Adrenal gland (tissue), 12 donors: Measurements from ENCODE around the gene DNAI7. TPM values are rescaled to one million over a fixed set of nuclear protein-coding genes. Genes with fewer than 3 reads are reported as not detected.

Experiments
- DNase-seq, 7 donors: peaks; one replicate each; pipeline ENCODE4 v3.0.0-alpha.2; 2019 to 2020
- H3K27ac ChIP-seq, 5 donors: fragments of 200-600 bp; sonication (generic) in 4 of 5; 1 replicate in 3 of 5; 2 replicates in 2 of 5; pipeline versions ENCODE4 v1.5.1 to v1.8.0; 2016 to 2020; ENCODE audit warnings: mild to moderate bottlenecking in 1 of 5
- H3K27me3 ChIP-seq: fragments of 200-600 bp; 2 replicates; pipeline ENCODE4 v1.8.0; 2021
- H3K36me3 ChIP-seq, 2 donors: fragments of 200-600 bp; replicated peaks in 1 of 2; 1 replicate in 1 of 2; 2 replicates in 1 of 2; pipeline versions ENCODE4 v1.5.1 to v1.8.0; 2018 to 2022
- H3K4me1 ChIP-seq, 2 donors: fragments of 200-600 bp; replicated peaks in 1 of 2; 1 replicate in 1 of 2; 2 replicates in 1 of 2; pipeline versions ENCODE4 v1.5.1 to v1.8.0; 2018 to 2021
- H3K4me3 ChIP-seq, 4 donors: fragments of 200-600 bp; sonication (generic) in 3 of 4; one replicate each; pipeline ENCODE4 v1.5.1; 2016 to 2018
- H3K9me3 ChIP-seq, 3 donors: fragments of 200-600 bp; sonication (generic) in 1 of 3; replicated peaks in 1 of 3; 1 replicate in 2 of 3; 2 replicates in 1 of 3; pipeline versions ENCODE4 v1.5.1 to v1.8.0; 2016 to 2021
- POLR2A ChIP-seq, 2 donors: fragments of 450-650 bp; IDR thresholded peaks; one replicate each; pipeline ENCODE4 v1.6.1; 2017; ENCODE audit warnings: antibody characterized with exemption in 2 of 2, mild to moderate bottlenecking in 2 of 2, moderate library complexity in 1 of 2
- WGBS, 4 donors: extraction: QIAGEN DNeasy Blood & Tissue Kit in 2 of 4; methylation state at CpG; one replicate each; pipeline versions ENCODE4 v1.1.5 to v1.1.7; 2013 to 2017; 5-methylcytosine and 5-hydroxymethylcytosine counted together
- intact Hi-C, 2 donors: fragments of 100-400 bp; cut with DNase I; formaldehyde crosslinking; loops; one replicate each; pipeline versions ENCODE4 v1.14.1 to v1.15.0; 2022 to 2023
- polyA plus RNA-seq, 3 donors: library from polyadenylated mRNA; stranded (reverse); fragments of 200-250 nt in 2 of 3; fragments of 350-450 nt in 1 of 3; fragmentation: Illumina TruSeq in 1 of 3; extraction: RNeasy Lipid Tissue Mini Kit (QIAGEN cat#74804) in 1 of 3; gene quantifications; one replicate each; pipeline ENCODE4 v1.2.3, GENCODE V29; 2013 to 2014
- total RNA-seq, 9 donors: library from RNA; depleted of rRNA in 4 of 9; stranded (reverse); fragments of >200 nt in 4 of 9; fragments of 120-200 nt in 1 of 9; fragmentation: NEBNext Ultra II Directional in 1 of 9; extraction: Animal tissue kit (Norgen Biotek cat#: 25700) in 1 of 9; gene quantifications; one replicate each; pipeline versions ENCODE4 v1.1.0 to v1.2.4, GENCODE V29; 2013 to 2023
- TF ChIP-seq, protein P1 (sequence below), 6 experiments: fragments of 450-650 bp in 4 of 6; fragments of 200-600 bp in 2 of 6; sonication (generic) in 1 of 6; IDR thresholded peaks; 1 replicate in 5 of 6; 2 replicates in 1 of 6; pipeline versions ENCODE4 v1.5.1 to v1.8.0; 2016 to 2021; ENCODE audit warnings: antibody characterized with exemption in 6 of 6, mild to moderate bottlenecking in 2 of 6, moderate library complexity in 1 of 6
- donor health status: healthy with polysubstance abuse.
- donor health status: Bipolar disorder and iron deficiency.
- donor health status: DM: yes; HTN: yes; CAD: no.
- donor health status: DM: no; HTN: no; CAD: no.
- donor health status: DM: no; HTN: no; CAD: no.
- donor health status: DM: yes; HTN: yes; CAD: no.

Gene DNAI7
- total and polyA plus RNA-seq, 12 donors, result 0.29 to 2.3 (median 0.86) TPM

DNA sequence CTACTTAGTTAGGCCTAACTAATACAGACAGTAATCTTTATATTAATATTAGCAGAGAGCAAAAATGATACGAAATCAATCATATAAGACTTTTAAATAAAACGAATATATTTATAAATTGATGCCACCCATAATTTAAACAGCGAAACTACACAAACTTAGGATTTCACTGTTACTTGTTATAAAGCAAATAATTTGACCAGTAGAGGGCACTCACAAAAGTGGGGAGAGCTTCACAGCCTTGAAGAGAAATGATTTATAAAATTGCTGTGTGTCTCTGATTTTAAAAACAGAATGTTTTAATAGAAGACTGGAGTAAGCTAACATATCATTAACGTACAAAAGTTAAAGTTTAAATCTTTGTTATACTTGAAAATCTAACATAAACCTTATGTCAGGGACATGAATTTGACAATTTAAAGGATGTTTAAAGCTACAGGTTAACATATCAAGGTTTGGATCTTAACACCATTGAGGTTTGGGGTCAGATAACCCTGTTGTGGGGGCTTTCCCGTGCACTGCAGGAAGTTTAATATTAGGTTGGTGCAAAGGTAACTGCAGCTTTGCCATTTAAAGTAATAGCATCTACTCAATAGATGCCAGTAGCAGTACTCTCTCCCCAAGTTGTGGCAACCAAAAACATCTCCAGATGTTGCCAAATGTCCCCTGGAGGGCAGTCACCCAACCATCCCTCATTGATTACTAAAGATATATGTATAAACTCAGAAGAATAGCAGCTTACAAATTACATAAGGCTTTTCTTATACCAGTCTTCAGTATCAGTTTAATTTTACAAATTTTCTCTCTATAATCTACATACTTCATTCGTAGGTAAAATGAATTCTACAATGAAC lies 46.4 kb upstream of the DNAI7 start:
- TF ChIP-seq, protein P1, sequence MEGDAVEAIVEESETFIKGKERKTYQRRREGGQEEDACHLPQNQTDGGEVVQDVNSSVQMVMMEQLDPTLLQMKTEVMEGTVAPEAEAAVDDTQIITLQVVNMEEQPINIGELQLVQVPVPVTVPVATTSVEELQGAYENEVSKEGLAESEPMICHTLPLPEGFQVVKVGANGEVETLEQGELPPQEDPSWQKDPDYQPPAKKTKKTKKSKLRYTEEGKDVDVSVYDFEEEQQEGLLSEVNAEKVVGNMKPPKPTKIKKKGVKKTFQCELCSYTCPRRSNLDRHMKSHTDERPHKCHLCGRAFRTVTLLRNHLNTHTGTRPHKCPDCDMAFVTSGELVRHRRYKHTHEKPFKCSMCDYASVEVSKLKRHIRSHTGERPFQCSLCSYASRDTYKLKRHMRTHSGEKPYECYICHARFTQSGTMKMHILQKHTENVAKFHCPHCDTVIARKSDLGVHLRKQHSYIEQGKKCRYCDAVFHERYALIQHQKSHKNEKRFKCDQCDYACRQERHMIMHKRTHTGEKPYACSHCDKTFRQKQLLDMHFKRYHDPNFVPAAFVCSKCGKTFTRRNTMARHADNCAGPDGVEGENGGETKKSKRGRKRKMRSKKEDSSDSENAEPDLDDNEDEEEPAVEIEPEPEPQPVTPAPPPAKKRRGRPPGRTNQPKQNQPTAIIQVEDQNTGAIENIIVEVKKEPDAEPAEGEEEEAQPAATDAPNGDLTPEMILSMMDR (IDR thresholded peaks at IDR 0.05), result peak; percentile 51 to 74 (median 62)
- no peak for TF ChIP-seq POLR2A (IDR thresholded peaks at IDR 0.05)
- Histone ChIP-seq H3K27ac (no peak overlapping the region), H3K27me3 (no peaks in the 10 kb centered on the region), H3K4me3 (no peak overlapping the region), H3K9me3 (no peaks in the 10 kb centered on the region), H3K4me1 (peaks cover 1 to 3% of the 10 kb centered on the region in 2 donors), H3K36me3 (no peaks in the 10 kb centered on the region)
- peak in 1 of 7 donors; percentile 18 for DNase-seq
- 31 to 38% (median 36%) methylated on average over 6 of the region's 6 CpGs for WGBS, 4 donors
- intact Hi-C loops, result no loop called here

DNA sequence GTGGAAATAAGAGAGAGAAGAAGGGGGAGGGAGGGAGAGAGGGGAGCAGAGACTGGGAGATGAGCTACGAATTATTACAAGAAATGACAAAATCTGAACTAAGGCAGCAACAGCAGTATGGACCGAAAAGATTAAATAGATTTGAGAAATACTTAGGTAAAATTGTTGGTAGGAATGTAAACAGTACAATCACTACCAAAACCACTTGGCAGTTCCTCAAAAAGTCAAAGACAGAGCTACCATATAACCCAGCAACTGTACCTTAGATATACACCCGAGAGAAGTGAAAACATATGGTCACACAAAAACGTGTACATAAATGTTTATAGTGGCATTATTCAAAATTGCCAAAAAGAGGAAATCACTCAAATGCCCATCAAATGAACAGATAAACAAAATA lies 41.7 kb upstream of the DNAI7 start:
- TF ChIP-seq, protein P1 (IDR thresholded peaks at IDR 0.05), result no peak
- TF ChIP-seq POLR2A (IDR thresholded peaks at IDR 0.05), result no peak
- no peak for DNase-seq
- Histone ChIP-seq H3K9me3 (no peaks in the 10 kb centered on the region), H3K4me1 (peaks cover 7 to 9% of the 10 kb centered on the region in 2 donors), H3K27ac (peak overlapping the region in 3 of 5 donors; percentile 11 to 54 (median 34)), H3K36me3 (peaks cover 0 to 3% of the 10 kb centered on the region in 2 donors), H3K4me3 (no peak overlapping the region), H3K27me3 (no peaks in the 10 kb centered on the region)
- 79 to 90% (median 88%) methylated on average over 4 of the region's 4 CpGs for WGBS, 4 donors
- intact Hi-C loops, result no loop called here

DNA sequence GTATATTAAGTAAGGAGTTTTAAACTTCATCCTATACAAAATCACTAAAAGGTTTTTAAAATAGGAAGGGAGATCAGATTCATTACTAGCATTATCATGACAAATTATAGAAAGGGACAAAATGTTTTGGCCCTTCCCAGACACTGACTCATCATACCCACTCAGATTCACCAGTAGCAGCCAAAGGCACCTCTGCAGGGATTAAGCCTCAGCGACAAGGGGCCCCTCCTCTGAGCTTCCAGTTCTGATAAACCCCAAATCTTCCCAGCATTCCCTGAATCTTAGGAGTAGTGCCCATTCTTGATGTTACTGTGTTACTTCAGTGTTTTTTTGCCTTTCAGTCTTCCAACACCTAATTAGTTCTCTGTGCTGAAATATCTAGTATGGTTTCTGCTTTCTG lies 41.2 kb upstream of the DNAI7 start:
- Histone ChIP-seq H3K36me3 (peaks cover 0 to 3% of the 10 kb centered on the region in 2 donors), H3K4me1 (peaks cover 7 to 9% of the 10 kb centered on the region in 2 donors), H3K27me3 (no peaks in the 10 kb centered on the region), H3K27ac (peak overlapping the region in 3 of 5 donors; percentile 11 to 54 (median 34)), H3K9me3 (no peaks in the 10 kb centered on the region), H3K4me3 (no peak overlapping the region)
- WGBS, 4 donors, result 32 to 48% (median 42%) methylated on average over 1 of the region's 1 CpG
- no peak for TF ChIP-seq POLR2A (IDR thresholded peaks at IDR 0.05)
- TF ChIP-seq, protein P1 (IDR thresholded peaks at IDR 0.05), result no peak
- peak in 6 of 7 donors; percentile 32 to 63 (median 60) for DNase-seq
- intact Hi-C loops, result no loop called here

DNA sequence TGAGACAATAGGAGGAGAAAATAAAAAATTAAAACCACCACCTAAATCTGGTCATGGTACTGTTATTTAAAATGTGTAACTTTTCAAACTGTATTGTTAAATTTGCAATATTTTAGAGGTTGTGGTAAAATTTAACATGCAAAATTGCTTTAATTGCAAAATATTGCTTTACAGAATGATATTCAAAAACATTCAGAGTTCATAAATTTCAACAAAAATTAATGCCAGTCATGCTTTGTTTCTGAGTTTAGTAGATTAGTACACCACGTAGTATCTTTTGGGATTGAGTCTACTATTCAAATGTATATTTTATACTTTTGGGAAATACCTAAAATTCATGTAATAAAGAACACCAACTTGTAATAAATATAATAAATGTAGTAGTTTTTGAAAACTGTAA lies 18.4 kb upstream of the DNAI7 start:
- no peak for TF ChIP-seq POLR2A (IDR thresholded peaks at IDR 0.05)
- TF ChIP-seq, protein P1 (IDR thresholded peaks at IDR 0.05), result no peak
- Histone ChIP-seq H3K27me3 (no peaks in the 10 kb centered on the region), H3K9me3 (no peaks in the 10 kb centered on the region), H3K4me3 (no peak overlapping the region), H3K27ac (no peak overlapping the region), H3K36me3 (no peaks in the 10 kb centered on the region), H3K4me1 (no peaks in the 10 kb centered on the region)
- intact Hi-C loops, result no loop called here
- no peak for DNase-seq
- 90 to 100% (median 97%) methylated on average over 1 of the region's 1 CpG for WGBS, 4 donors
